ENCODE results near the gene RHOC.
A peak's percentile ranks its signal among the peaks of the same experiment; 100 is the strongest.

RHOC gene

DNA sequence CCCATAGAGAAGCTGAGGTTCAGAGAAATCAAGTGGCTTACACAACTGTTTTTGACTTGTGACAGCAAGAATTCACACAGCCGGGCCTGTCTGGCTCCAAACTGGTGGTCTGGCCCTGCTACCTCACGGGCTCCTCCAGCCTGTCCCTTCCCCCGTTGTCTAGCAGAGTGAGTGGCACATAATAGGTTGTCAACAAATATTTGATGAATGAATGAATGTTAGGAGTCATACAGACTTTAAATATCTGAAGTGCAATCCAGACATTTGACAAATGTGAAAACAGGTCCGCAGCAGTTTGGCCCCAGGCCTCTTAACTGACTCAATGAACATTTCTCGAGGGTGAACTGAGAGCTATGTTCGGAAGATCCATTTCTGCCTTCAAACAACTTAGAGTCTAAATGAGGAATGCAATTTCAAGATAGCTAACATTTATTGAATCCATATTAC is 1.1 kb upstream of the RHOC start:
- no peak overlapping the region for H3K4me3 ChIP-seq (ENCODE audit: low read depth, low read length)
- TF ChIP-seq, protein P1, sequence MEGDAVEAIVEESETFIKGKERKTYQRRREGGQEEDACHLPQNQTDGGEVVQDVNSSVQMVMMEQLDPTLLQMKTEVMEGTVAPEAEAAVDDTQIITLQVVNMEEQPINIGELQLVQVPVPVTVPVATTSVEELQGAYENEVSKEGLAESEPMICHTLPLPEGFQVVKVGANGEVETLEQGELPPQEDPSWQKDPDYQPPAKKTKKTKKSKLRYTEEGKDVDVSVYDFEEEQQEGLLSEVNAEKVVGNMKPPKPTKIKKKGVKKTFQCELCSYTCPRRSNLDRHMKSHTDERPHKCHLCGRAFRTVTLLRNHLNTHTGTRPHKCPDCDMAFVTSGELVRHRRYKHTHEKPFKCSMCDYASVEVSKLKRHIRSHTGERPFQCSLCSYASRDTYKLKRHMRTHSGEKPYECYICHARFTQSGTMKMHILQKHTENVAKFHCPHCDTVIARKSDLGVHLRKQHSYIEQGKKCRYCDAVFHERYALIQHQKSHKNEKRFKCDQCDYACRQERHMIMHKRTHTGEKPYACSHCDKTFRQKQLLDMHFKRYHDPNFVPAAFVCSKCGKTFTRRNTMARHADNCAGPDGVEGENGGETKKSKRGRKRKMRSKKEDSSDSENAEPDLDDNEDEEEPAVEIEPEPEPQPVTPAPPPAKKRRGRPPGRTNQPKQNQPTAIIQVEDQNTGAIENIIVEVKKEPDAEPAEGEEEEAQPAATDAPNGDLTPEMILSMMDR (IDR thresholded peaks at IDR 0.05; ENCODE audit: low read depth, low read length, missing control alignments), result no peak
- DNase-seq (ENCODE audit: low read depth), result no peak
- in situ Hi-C loops (cut with HindIII; ENCODE audit: low sequenced_read_pairs), result no loop called here

DNA sequence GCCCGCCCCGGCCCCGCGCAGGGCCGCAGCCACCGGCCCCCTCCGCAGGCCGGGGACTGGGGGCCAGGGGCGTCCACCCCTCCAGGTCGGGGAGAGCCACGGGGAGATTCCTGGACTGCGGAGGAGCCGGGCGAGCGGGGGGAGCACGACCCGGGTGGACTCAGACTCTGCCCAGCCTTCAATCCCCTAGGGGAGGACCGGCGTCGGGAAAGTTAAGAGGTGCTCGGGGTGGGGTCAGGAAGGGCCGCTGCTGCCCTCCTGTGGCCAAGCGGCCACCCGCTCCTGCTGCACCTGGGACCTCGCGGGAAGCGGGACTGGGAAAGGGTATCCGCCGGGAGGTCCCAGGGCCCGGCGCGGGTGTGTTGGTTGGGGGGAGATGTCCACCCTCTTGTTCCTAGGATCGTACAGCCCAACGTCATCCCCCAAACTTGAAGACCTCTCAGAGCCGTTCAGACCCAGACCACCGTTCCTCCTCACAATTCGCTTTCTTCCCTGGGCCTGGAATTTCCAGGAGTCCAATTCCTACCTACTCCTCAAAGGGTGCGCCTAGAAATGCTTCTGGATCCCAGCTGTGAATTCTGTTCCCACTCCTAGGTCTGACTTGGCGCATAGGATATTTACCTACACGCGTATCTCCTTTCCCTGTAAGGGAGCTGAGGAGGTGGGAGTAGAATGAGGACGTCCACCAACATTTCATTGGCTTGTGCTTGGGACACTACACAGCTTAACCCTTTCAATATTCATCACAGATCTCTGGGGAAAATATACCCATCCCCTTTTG is 484 bp upstream of the RHOC start:
- in situ Hi-C loops (cut with HindIII; ENCODE audit: low sequenced_read_pairs), result no loop called here
- peak overlapping the region; percentile 92 for H3K4me3 ChIP-seq (ENCODE audit: low read depth, low read length)
- DNase-seq (ENCODE audit: low read depth), result peak; percentile 60
- TF ChIP-seq, protein P1 (IDR thresholded peaks at IDR 0.05; ENCODE audit: low read depth, low read length, missing control alignments), result peak; percentile 91

DNA sequence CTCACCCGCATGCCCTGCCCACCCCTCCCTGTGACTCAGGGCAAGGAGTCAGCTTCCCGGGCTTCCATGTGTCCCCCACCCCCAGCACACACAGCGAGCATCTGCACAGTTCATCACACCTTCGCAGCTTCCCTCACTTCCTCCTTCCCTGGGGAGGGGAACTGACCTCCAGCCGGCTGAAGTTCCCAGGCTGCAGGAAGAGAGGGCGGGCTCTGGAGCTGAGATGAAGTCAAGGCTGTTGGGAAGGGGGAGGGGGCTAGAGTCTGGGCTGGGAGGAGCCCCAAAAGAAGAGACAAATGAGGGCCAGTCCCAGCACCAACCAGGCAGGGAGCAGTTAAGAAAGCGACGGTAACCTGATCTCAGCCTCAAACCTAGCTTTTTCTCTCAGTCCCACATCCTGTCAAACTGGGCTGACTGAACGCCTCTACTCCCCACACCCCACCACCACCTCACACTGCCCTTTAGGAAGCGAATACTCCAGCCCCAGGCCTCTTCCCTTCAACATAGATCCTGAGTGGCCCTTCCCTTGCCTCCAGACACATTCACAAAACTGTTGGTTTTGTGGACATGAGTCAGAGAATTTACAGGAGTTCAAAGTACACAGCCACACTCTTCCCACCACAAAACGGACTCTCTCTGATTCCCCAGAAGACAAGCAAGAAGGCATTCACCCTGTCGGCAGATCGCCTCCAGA is 1.8 kb downstream of the RHOC start:
- peak overlapping the region; percentile 92 for H3K4me3 ChIP-seq (ENCODE audit: low read depth, low read length)
- in situ Hi-C loops (cut with HindIII; ENCODE audit: low sequenced_read_pairs), result no loop called here
- TF ChIP-seq, protein P1 (IDR thresholded peaks at IDR 0.05; ENCODE audit: low read depth, low read length, missing control alignments), result no peak
- DNase-seq (ENCODE audit: low read depth), result peak; percentile 88

DNA sequence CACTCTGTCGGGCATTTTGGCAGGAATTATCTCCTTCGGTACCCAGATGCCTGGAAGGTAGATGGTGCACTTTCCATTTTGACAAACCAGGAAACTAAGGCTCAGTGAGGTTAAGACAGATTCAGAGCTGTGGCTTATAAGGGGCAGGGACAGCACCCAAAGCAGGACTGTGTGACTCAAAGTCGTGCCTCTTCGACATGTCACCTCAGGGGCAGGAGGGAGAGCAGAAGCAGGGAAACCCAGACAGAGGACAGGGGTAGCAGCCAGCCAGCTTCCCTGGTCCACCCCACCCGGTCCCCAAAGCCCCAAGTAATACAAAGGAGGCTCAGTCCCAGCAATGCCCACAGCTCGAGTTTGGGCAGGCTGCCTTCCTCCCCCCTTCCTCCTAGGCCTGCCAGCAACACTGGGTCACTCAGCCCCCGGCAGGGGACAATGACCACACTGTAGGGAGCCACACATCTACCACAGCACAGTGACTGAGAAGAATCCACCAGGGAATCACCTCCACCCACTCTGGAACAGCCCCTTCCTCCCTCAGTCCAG is 2.5 kb downstream of the RHOC start:
- peak overlapping the region; percentile 92 for H3K4me3 ChIP-seq (ENCODE audit: low read depth, low read length)
- TF ChIP-seq, protein P1 (IDR thresholded peaks at IDR 0.05; ENCODE audit: low read depth, low read length, missing control alignments), result no peak
- no peak for DNase-seq (ENCODE audit: low read depth)
- in situ Hi-C loops (cut with HindIII; ENCODE audit: low sequenced_read_pairs), result no loop called here

DNA sequence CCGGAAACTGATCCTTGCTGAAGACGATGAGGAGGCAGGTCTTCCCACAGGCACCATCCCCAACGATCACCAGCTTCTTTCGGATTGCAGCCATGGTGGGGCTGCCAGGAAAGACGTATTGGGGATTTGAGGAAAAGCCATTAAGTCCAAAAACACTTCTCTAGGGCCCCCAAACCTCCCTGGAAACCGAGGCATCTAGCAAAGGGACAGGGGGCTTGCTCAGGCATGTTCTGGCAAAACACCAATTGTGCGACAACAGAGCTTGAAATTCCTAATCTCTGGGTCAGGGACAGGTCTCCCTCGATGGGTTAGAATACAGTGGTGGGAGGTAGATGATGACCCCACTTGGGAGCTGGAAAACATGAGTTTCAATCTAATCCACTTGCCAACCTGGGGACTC is 3.2 kb downstream of the RHOC start:
- TF ChIP-seq, protein P1 (IDR thresholded peaks at IDR 0.05; ENCODE audit: low read depth, low read length, missing control alignments), result no peak
- in situ Hi-C loops (cut with HindIII; ENCODE audit: low sequenced_read_pairs), result no loop called here
- H3K4me3 ChIP-seq (ENCODE audit: low read depth, low read length), result no peak overlapping the region

DNA sequence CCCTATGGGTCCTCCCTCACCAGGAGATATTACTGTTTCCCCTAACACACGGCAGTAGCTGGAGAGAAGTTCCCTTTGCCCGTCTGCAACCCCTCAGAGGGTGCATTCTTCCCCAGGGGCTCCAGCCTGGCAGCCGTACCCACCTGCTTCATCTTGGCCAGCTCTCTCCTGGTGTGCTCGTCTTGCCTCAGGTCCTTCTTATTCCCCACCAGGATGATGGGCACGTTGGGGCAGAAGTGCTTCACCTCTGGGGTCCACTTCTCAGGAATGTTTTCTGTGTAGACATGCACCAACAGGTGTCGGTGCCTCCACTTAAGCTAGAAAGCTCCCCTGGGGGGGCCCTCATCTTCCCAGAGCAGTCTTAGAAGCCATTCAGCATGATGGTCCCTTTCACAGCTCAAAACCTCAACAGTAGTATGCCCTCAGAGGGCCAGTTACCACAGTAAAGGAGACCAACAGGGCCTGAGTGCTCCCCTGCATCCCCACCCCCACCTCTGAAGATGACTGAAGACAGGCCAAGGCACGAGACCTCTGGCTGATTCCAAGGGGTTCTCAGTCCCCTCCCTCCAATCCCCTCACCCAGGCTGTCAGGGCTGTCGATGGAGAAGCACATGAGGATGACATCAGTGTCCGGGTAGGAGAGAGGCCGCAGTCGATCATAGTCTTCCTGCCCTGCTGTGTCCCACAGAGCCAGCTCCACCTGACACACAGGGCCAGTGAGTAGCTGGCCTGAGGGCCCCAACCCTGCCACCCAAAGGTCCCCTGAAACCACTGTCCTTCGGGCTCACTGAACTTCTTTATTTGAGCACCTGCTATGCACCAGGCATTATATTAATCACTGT is 4.3 kb downstream of the RHOC start:
- H3K4me3 ChIP-seq (ENCODE audit: low read depth, low read length), result no peak overlapping the region
- in situ Hi-C loops (cut with HindIII; ENCODE audit: low sequenced_read_pairs), result no loop called here
- TF ChIP-seq, protein P1 (IDR thresholded peaks at IDR 0.05; ENCODE audit: low read depth, low read length, missing control alignments), result no peak
- no peak for DNase-seq (ENCODE audit: low read depth)

More for the DNA sequence above, 3.2 kb downstream of the RHOC start:
- no peak for DNase-seq (ENCODE audit: low read depth)

Data from astrocyte of the cerebellum (primary cell).